Measurements from ENCODE around the gene ARVCF.

- TF ChIP-seq POLR2A (IDR thresholded peaks at IDR 0.05; ENCODE audit: low read depth) (no peak), CTCF (IDR thresholded peaks at IDR 0.05) (no peak), POLR2AphosphoS5 (IDR thresholded peaks at IDR 0.05) (no peak)
Observed at GRCh38 chr22:19976671-19977070, 40.0 kb downstream of the ARVCF start.

Measured in esophagus muscularis mucosa (tissue), 3 donors.